GM13976 (cell line): ENCODE results near the gene FGF2.

ENCODE experiments used
- DNase-seq: peaks from one replicate; pipeline ENCODE4 v3.0.0; 2012; ENCODE audit warnings: low spot score
- CTCF ChIP-seq: IDR thresholded peaks from 2 replicates; pipeline ENCODE4 v1.5.1; 2012; ENCODE audit warnings: borderline replicate concordance, mild to moderate bottlenecking; ENCODE audit not compliant: insufficient read depth; ENCODE audit errors: extremely low read depth, missing control alignments, control extremely low read depth
- in situ Hi-C: fragments of 300-500 bp; cut with MboI; formaldehyde crosslinking; loops from one replicate; pipeline ENCODE4 v1.12.0; 2022; ENCODE audit warnings: low sequenced_read_pairs, mixed read lengths, inconsistent platforms; ENCODE audit not compliant: unreplicated experiment

Gene FGF2

DNA sequence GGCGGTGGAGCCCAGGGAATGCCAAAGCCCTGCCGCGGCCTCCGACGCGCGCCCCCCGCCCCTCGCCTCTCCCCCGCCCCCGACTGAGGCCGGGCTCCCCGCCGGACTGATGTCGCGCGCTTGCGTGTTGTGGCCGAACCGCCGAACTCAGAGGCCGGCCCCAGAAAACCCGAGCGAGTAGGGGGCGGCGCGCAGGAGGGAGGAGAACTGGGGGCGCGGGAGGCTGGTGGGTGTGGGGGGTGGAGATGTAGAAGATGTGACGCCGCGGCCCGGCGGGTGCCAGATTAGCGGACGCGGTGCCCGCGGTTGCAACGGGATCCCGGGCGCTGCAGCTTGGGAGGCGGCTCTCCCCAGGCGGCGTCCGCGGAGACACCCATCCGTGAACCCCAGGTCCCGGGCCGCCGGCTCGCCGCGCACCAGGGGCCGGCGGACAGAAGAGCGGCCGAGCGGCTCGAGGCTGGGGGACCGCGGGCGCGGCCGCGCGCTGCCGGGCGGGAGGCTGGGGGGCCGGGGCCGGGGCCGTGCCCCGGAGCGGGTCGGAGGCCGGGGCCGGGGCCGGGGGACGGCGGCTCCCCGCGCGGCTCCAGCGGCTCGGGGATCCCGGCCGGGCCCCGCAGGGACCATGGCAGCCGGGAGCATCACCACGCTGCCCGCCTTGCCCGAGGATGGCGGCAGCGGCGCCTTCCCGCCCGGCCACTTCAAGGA lies at the start of gene FGF2:
FGF2 (plus strand) TSS at position 279 of the 705 bp plus-strand sequence; CDS start at position 623, 344 bp downstream.
- no peak for TF ChIP-seq CTCF
- DNase-seq, result peak; percentile 66
- in situ Hi-C loops, result no loop called here

- in situ Hi-C loops, result no loop called here
- DNase-seq, result no peak
- TF ChIP-seq CTCF, result no peak
Observed at GRCh38 chr4:122776916-122777315, 49.7 kb upstream of the FGF2 start.

DNA sequence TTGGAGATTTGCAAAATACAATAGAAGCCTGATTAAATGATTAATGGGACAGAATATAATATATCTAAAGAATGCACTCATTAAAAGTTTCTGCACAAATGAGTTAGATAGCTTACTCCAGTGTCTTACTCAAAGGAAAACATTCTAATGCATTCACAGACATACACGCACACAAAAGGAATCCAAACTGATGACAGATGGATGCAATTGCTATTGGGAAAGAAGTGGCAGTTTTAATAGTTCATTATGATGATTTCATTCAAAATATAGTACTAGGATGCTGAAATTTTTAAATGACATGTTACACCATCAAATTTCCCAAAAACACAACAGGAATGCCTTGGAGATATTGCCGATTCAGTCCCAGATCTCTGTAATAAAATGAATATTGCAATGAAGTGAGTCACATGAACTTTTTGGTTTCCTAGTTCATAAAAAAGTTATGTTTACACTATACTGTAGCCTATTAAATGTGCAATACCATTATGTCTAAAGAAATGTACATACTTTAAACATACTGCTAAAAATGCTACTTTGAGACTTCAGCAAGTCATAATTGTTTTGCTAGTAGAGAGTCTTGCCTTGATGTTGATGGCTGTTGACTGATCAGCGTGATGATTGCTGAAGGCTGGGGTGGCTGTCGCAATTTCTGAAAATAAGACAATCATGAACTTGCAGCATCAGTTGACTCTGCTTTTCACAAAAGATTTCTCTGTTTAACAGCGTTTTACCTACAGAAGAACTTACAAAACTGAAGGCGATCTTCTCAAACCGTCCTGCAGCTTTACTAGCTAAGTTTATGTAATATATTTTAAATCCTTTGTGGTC lies 48.6 kb upstream of the FGF2 start:
- TF ChIP-seq CTCF, result no peak
- DNase-seq, result no peak
- in situ Hi-C loops, result no loop called here

GRCh38 chr4:122781486-122781885 lies 45.1 kb upstream of the FGF2 start:
- no peak for TF ChIP-seq CTCF
- in situ Hi-C loops, result no loop called here
- DNase-seq, result no peak

DNA sequence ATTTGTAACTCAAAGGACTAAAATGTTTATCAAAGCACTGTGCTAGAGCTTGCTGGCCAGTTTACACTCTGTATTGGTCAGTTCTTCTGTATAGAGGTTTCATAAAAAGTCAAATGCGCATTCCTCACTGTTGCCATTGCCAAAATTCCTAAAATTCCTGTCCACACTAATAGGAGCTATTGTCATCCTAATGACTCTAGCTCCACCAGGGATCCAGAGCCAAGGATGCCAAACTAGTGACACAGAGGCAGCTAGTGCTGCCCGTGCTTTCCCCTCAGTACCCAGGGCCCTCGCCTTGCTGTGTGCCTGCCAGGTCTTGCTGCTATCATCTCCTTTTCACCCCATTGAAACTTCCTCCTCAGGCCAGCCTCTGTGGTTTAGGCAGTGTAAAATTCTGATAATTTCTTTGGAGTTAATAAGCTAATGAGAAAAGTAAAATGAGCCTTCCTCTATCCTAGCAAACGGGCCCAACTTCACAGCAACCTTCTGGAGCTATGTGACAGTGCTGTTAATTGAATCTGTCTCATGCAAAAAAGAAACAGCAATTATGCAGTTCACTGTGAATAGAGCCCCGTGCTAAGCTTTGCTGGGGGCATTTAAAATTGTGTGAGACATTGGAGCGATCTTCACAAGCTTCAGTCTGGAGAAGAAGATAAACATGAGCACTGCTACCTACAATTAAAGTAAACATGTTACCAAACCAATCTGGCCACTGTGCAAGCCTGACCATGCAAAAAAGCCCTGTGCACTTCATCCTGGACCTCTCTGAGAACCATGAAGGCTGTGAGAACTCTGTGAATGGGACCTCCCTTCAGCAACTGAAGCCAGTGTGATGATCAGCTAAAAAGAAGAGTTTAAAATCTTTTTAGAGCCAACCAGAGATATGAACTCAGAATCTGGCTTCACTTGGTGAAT lies 43.1 kb upstream of the FGF2 start:
- TF ChIP-seq CTCF, result no peak
- DNase-seq, result no peak
- in situ Hi-C loops, result no loop called here

- in situ Hi-C loops, result no loop called here
- TF ChIP-seq CTCF, result no peak
- DNase-seq, result no peak
Observed at GRCh38 chr4:122784261-122784660, 42.4 kb upstream of the FGF2 start.
